GM21825 (cell line): Measurements from ENCODE around the gene THPO.

ENCODE experiments used
- ATAC-seq: cut with Tn5 transposase; IDR thresholded peaks from one replicate; pipeline ENCODE4 v1.9.1; 2021; ENCODE audit warnings: mild to moderate bottlenecking, moderate library complexity; ENCODE audit not compliant: unreplicated experiment

The THPO gene

GRCh38 chr3:184377882-184378445 lies at the start of gene THPO:
Gene THPO (minus strand): TSS chr3:184378207. CDS start chr3:184376259, 1,948 bp downstream.
- ATAC-seq, result no peak

DNA sequence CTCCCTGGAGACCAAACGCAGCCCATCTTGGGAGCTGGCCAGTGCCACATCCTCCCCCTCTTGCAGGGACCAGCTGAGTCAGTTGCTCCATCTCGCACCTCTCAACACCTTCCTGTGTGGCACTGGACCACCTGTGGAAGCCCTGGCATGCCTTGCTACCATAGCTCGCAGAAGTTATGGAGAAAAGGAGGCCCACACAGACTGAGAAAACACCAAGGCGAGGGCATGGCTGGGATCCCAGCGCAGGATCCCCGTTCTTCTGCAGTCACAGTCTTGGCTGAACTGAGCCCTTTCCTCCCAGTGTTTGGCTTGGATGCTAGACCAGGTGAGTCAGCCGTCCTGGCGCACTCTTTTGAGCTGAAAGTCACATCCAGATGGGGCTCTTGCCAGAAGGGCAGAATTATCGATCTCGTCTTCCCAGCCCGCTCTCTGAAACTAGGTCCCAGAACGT lies 48.7 kb upstream of the THPO start:
- no peak for ATAC-seq

DNA sequence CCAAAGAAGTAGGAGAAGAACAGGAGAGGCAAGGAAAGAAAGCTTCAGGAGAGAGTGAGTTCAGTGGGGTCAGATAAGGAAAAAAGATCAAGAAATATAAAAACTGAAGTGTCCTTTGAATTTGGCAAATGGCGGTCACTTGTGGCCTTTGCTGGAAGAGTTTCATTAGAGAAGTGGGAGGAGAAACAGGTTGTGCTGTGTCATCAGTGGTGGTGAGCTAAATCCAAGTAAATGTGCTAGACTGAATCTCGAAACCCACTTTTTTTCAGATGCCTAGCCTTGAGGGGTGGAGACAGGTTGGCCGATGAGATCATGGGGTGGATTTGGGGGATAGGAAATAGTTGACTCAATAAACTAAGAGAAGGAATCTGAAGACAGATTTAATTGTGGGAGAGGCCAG lies 45.6 kb upstream of the THPO start:
- no peak for ATAC-seq

- ATAC-seq, result no peak
Measured at GRCh38 chr3:184419171-184419570, 41.2 kb upstream of the THPO start.

GRCh38 chr3:184417619-184418327 lies 39.8 kb upstream of the THPO start:
- peak; percentile 94 for ATAC-seq

DNA sequence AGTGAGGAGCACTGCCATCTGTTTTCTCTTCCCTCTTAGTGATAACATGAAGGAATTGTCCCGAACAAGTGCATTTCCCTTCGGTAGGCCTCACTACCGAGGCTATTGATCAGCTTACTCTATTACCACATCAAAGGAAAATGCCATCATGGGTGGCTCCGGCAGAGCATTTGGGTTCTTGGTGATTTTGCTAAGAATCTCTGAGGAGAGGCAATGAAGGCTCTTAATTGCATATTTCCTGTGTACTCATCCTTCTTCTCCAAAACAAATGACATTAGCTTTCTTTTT lies 37.1 kb upstream of the THPO start:
- no peak for ATAC-seq

DNA sequence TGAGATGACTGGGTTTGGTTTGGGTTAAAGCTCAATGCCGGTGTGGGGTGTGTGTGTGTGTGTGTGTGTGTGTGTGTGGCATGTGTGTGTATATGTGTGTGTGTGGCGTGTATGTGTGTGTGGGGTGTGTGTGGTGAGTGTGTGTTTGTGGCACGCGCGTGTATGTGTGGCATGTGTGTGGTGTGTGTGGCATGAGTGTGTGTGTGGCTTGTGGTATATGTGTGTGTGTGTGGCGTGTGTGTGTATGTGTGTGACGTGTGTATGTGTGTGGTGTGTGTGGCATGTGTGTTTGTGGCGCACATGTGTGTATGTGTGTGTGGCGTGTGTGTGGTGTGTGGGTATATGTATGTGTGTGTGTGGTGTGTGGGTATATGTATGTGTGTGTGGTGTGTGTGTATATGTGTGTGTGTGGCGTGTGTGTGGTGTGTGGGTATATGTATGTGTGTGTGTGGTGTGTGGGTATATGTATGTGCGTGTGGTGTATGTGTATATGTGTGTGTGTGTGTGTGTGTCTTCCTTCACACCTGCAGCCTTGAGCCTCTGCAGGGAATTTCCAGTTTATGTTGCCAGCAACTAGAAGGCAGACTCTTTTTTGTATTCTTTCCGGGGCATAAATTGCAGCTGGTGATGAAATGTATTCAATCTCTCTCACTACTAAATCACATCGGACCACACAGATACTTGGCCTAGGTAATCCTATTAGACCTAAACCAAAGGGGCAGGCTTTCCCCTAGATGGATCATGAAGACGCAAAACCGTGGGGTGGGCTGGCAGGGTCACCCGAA lies 36.6 kb upstream of the THPO start:
- ATAC-seq, result no peak

DNA sequence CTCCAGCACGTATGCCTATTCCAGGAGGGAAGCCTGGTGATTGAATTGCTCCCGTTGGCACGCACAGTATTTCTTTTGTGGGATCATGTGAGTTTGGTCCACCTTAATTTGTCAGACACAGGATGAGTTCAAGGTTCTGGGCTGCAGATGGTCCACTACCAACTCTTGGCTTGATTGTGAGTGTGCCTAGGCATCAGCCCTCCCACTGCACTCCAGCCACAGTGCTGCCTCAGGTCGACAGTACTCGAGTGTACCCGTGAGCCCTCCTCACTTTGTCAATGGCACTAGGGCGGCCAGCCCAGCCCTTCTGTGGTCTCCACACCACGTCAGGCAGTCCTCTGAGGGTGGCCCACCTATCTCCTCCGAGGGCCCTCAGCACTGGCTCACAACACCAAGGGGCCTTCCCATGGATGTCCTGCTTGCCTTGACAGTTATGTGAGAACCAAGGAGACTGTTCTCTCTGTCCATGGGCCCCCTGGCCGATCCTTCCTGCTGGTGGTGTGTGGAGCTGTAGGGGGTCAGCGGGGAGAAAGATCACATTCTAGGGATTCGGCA lies 32.0 kb upstream of the THPO start:
- no peak for ATAC-seq

DNA sequence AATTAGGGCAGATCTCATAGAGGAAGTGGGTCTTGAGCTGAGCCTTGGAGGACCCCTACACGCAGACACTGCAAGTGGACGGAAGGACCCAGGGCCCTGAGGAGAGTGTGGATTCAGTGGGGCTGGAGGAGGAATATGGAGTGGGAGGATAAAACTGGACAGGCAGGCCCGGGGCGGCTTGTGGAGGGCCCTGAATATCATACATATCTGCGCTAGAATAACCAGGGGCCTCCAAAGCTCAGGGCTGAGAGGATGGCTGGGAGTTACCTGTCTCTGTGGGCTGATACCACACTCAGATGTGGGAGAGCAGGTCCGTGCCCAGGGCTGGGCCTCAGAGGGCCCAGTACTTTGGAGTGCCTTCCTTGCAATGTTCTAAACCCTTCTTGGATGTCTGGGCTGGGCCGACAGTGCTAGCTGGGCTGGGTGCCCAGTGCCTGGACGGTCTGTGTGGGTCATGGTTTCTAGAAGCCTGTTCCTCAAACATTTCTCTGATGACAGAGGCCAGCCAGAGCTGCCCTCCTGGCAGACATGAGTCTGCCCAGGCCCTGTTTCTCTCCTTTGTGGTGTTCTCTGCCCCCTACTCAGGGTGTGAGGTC lies 31.4 kb upstream of the THPO start:
- no peak for ATAC-seq

- ATAC-seq, result no peak
Measured at GRCh38 chr3:184405075-184406030, 27.3 kb upstream of the THPO start.

- no peak for ATAC-seq
Measured at GRCh38 chr3:184399410-184399809, 21.4 kb upstream of the THPO start.

DNA sequence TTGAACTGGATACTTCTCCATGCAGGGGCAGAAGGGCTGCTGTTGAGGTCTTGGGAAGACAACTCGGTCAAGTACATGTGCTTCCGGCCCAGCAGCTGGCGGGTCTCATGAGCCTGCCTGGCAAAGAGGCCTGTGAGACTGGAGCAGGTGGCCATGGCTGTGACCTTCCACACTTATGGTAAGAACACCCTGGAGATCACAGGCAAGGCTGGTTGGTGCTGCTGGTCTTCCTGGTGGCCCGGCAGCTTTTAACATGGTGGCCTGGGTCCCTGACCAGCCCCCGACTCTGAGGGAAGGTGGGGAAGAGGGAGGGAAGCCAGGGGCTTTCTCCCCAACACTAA lies 17.3 kb upstream of the THPO start:
- ATAC-seq, result no peak

- no peak for ATAC-seq
Measured at GRCh38 chr3:184391266-184391665, 13.3 kb upstream of the THPO start.

- no peak for ATAC-seq
Measured at GRCh38 chr3:184389935-184390528, 12.0 kb upstream of the THPO start.

DNA sequence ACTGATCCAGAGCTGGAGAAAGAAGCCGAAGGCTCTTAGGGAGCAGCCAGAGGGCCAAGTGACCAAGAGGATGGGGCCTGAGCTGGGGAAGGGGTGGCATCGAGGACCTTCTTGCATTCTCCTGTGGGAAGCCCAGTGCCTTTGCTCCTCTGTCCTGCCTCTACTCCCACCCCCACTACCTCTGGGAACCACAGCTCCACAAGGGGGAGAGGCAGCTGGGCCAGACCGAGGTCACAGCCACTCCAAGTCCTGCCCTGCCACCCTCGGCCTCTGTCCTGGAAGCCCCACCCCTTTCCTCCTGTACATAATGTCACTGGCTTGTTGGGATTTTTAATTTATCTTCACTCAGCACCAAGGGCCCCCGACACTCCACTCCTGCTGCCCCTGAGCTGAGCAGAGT lies 11.4 kb upstream of the THPO start:
- ATAC-seq, result no peak

- ATAC-seq, result no peak
Measured at GRCh38 chr3:184388936-184389230, 10.9 kb upstream of the THPO start.

DNA sequence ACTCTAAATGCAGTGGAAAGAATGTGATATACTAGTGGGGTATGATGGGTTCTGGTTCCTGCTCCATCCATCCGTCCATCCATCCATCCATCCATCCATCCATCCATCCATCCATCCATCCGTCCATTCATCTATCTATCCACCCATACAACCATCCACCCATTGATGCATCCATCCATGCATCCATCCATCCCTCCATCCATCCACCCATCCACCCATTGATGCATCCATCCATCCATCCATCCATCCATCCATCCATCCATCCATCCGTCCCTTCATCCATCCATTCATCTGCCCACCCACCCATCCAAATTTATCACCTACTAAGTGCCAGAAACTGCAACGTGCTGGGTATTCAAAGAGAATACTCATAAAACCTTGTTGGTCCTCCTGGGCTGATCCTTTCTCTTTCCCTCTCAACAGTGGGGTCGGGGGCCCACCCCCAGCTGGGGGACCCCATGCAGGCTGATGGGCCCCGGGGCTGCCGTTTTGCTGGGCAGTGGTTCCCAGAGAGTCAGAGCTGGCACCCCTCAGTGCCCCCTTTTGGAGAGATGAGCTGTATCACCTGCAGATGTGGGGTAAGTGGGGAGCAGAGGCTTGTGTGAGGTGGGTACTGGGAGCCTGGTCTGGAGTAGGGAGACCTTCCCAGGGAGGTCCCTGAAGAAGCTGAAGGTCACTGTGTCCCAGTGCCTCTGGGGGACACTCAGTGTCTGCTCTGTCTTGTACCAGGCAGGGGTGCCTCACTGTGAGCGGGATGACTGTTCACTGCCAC lies 10.3 kb upstream of the THPO start:
- no peak for ATAC-seq

DNA sequence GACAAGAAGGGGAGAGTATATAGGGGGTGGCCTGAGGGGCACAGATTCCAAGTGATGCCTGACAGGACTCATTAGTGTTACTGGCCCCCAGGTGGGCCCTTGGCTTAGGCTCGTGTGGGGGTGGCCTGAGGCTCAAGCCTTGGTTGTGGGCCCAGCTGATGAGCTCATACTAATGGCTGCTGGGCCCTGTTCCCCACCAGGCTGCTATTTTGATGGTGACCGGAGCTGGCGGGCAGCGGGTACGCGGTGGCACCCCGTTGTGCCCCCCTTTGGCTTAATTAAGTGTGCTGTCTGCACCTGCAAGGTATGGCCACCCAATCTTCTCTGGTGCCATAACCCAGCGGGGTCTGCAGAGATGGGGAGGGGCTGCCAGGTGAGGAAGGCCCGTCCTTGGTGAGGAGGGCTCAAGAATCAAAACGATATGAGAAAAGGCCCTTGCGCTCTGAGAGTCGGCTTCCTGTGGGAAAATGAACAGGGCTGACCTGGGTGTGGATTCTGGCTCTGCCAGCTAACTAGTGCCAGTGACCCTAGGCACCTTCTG lies 9.2 kb upstream of the THPO start:
- no peak for ATAC-seq

DNA sequence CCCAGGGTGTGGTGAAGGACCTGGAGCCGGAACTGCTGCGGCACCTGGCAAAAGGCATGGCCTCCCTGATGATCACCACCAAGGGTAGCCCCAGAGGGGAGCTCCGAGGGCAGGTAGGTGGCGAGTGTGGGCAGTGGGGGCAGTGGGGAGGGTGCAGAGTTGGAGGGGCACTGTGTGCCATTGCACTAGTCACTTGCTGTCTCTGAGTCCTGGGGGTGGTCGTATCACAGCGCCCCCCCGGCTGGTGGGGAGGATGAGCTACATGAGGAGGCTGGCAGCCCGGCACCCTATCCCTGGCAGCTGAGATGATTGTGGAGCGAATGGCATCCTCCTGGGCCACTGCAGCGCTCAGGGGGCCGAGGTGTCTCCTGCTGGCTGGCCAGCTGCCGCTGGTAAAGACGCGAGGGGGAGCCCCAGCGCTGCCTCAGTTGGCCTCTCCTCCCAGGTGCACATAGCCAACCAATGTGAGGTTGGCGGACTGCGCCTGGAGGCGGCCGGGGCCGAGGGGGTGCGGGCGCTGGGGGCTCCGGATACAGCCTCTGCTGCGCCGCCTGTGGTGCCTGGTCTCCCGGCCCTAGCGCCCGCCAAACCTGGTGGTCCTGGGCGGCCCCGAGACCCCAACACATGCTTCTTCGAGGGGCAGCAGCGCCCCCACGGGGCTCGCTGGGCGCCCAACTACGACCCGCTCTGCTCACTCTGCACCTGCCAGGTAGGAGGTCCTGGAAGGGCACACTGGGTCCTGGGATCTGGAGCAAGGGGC lies 8.2 kb upstream of the THPO start:
- no peak for ATAC-seq
